Brain microvascular endothelial cell (primary cell): Measurements from ENCODE around the gene EDA.

ENCODE experiments used
- DNase-seq: peaks from one replicate; pipeline ENCODE4 v3.0.0-alpha.2; 2020
- H3K27ac ChIP-seq: fragments of 250-450 bp; sonication (Bioruptor Pico); 2 replicates; pipeline ENCODE4 v1.5.1; 2020; ENCODE audit warnings: mild to moderate bottlenecking, moderate library complexity
- H3K27me3 ChIP-seq: fragments of 250-450 bp; sonication (Bioruptor Pico); replicated peaks from 2 replicates; pipeline ENCODE4 v1.5.1; 2020; ENCODE audit warnings: mild to moderate bottlenecking
- H3K36me3 ChIP-seq: fragments of 250-450 bp; sonication (Bioruptor Pico); replicated peaks from 2 replicates; pipeline ENCODE4 v1.5.1; 2020; ENCODE audit warnings: mild to moderate bottlenecking
- H3K4me3 ChIP-seq: 2 replicates; pipeline ENCODE4 v1.5.1; 2011; ENCODE audit warnings: low read depth, mild to moderate bottlenecking, control low read depth, low read length, moderate library complexity
- in situ Hi-C: cut with HindIII; loops from 2 replicates; pipeline ENCODE4 v1.10.0; 2017; ENCODE audit warnings: low sequenced_read_pairs, low pct_ligation_motif_present
- TF ChIP-seq, protein P1 (sequence below): IDR thresholded peaks from 2 replicates; pipeline ENCODE4 v1.5.1; 2011; ENCODE audit warnings: low read depth, mild to moderate bottlenecking, moderate library complexity, low read length, control low read depth, inconsistent platforms; ENCODE audit errors: missing control alignments

EDA gene

GRCh38 chrX:69746051-69746450, 130.1 kb downstream of the EDA start:
- DNase-seq, result no peak
- no peaks in the 10 kb centered on the region for H3K27me3 ChIP-seq
- no peak overlapping the region for H3K4me3 ChIP-seq
- H3K27ac ChIP-seq, result no peak overlapping the region
- no peaks in the 10 kb centered on the region for H3K36me3 ChIP-seq
- TF ChIP-seq, protein P1, sequence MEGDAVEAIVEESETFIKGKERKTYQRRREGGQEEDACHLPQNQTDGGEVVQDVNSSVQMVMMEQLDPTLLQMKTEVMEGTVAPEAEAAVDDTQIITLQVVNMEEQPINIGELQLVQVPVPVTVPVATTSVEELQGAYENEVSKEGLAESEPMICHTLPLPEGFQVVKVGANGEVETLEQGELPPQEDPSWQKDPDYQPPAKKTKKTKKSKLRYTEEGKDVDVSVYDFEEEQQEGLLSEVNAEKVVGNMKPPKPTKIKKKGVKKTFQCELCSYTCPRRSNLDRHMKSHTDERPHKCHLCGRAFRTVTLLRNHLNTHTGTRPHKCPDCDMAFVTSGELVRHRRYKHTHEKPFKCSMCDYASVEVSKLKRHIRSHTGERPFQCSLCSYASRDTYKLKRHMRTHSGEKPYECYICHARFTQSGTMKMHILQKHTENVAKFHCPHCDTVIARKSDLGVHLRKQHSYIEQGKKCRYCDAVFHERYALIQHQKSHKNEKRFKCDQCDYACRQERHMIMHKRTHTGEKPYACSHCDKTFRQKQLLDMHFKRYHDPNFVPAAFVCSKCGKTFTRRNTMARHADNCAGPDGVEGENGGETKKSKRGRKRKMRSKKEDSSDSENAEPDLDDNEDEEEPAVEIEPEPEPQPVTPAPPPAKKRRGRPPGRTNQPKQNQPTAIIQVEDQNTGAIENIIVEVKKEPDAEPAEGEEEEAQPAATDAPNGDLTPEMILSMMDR, result no peak
- in situ Hi-C loops, result no loop called here

DNA sequence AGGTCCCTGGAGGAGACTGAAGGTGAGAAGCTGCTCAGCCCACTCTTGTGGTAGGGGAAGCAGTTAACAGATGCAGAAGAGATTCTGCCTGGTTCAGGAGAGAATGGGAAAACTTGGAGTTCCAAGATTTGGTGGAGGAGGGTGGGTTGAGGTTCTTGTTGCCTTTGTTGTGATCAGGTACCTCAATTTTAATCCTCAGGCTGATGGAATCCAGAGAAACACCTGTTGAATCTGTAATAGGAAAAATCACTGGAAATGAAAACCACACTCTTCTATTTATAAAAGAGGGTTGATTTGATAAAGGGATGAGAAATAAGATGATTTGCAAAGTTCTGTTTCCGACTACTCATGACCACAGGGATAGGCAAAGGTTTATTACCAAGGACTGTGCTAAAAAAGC, 132.1 kb downstream of the EDA start:
- in situ Hi-C loops, result no loop called here
- H3K4me3 ChIP-seq, result no peak overlapping the region
- H3K36me3 ChIP-seq, result no peaks in the 10 kb centered on the region
- DNase-seq, result no peak
- H3K27me3 ChIP-seq, result no peaks in the 10 kb centered on the region
- no peak overlapping the region for H3K27ac ChIP-seq
- TF ChIP-seq, protein P1, result no peak

DNA sequence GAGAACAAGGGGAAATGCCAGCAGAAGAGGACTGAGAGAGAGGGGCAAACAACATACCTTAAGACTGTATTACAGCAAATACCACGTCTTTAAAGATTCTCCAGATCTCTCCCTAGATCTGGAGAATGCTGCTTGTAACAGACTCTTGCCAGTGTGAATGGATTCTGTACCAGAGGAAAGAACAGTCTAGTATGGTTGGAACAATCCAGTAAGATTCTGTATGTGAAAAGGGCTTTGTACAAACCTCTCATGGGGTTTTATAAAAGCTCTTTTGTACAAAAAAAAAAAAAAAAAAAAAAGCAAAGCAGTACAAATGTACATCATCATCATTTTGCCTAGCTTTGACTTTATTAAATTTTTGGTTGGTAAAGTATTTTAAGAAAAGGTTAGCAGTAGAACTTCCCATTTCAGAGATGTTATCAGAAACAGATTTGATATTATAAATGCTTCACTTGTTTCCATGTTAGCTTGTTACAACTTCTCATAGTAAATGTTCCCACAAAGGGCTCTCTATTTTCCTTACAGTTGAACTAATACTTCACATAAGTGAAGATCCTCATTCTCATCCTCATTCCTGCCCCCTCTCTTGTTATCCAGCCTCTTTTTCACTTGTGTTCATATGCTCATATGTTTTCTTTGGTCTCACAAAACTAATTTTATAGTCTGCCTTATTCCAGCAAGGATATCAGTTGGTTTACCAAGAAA, 144.2 kb downstream of the EDA start:
- Histone ChIP-seq H3K36me3 (no peaks in the 10 kb centered on the region), H3K4me3 (no peak overlapping the region), H3K27ac (no peak overlapping the region), H3K27me3 (no peaks in the 10 kb centered on the region)
- TF ChIP-seq, protein P1, result no peak
- in situ Hi-C loops, result no loop called here
- DNase-seq, result no peak

GRCh38 chrX:69761633-69762032, 145.7 kb downstream of the EDA start:
- Histone ChIP-seq H3K36me3 (no peaks in the 10 kb centered on the region), H3K27me3 (no peaks in the 10 kb centered on the region), H3K27ac (no peak overlapping the region), H3K4me3 (no peak overlapping the region)
- TF ChIP-seq, protein P1, result no peak
- no peak for DNase-seq
- in situ Hi-C loops, result no loop called here

DNA sequence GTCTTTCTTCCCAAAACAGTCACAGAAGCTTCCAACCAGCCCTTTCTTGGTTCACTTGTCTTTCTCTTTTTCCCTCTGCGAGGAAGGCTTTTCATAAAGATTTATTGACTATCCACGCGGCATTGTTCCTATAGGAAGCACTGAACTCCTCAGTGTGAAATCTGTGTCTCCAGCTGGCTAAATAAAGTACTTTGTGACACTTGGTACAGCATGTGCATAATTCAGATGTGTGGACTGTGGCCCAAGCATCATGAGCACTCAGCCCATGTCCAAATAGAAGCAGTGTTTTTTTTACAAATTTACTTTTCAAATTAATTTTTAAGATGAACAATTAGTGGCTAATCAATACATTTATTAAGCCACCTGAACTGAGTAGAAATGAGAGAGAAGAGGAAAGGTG, 146.4 kb downstream of the EDA start:
- TF ChIP-seq, protein P1, result no peak
- Histone ChIP-seq H3K36me3 (no peaks in the 10 kb centered on the region), H3K4me3 (no peak overlapping the region), H3K27ac (no peak overlapping the region), H3K27me3 (no peaks in the 10 kb centered on the region)
- in situ Hi-C loops, result no loop called here
- DNase-seq, result no peak

- Histone ChIP-seq H3K27ac (no peak overlapping the region), H3K4me3 (no peak overlapping the region), H3K27me3 (no peaks in the 10 kb centered on the region), H3K36me3 (no peaks in the 10 kb centered on the region)
- TF ChIP-seq, protein P1, result no peak
- in situ Hi-C loops, result no loop called here
- no peak for DNase-seq
Observed at GRCh38 chrX:69793260-69793935, 177.5 kb downstream of the EDA start.
